ENCODE results near the gene MYO15B.

The MYO15B gene

DNA sequence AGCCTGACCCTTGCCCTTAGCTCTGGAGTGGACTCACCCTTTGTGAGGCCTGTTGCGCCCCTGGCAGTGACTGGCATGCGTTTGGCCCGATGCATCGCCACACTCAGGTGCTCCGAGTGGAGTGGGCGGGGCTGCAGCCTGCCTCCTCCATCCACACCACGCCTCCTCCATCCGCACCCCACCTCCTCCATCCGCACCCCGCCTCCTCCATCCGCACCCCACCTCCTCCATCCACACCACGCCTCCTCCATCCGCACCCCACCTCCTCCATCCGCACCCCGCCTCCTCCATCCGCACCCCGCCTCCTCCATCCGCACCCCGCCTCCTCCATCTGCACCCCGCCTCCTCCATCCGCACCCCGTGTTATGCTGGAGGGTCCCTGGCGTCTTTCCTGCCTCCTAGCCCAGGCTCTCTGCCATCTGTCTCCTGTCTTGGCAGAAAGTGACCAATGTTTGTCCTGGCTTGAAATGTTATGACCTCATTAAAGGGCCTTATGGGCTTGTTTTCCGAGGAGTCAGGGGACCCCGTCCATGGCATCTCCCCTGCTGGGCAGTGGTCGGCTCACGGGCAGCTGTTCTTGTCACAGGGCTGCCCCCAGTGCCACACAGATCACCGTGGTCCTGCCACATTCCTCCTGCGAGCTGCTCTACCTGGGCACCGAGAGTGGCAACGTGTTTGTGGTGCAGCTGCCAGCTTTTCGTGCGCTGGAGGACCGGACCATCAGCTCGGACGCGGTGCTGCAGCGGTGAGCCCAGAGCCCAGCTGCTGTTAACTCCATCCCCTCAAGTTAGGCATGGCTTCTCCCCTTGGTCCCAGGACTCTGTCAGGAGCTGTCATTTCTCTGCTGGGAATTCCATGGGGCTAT lies 28.7 kb upstream of the MYO15B start:
- no peak for DNase-seq (ENCODE audit: low read depth in 2 of 2)

DNA sequence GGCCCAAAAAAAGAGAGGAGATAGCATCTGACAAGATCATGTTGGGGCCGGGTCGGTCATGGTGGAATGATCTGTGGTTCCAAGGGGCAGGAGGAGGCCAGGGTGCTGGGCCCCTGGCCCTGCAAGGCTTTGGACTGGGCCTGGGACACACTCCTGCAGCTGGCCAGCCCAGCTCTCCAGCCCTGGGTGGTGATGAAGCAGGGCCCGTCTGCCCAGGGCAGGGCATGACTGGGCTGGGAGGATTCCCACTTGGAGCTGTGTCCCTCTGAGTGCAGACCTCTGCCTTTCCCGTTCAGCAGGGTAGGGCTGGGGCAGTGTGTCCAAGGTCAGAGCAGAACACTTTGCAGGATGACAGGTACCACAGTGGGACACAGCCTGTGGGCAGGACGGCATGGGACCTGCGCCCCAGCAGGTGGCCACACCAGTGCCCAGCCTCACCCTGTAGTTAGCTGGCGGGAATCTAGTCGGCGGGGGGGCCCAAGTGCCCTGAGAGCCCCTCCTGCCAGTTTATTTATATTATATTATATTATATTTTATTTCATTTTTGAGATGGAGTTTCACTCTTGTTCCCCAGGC lies 27.6 kb upstream of the MYO15B start:
- DNase-seq (ENCODE audit: low read depth in 2 of 2) = no peak

- no peak for DNase-seq (ENCODE audit: low read depth in 2 of 2)
These were observed 25.5 kb upstream of the MYO15B start for GRCh38 chr17:75561927-75562603.

GRCh38 chr17:75563063-75563758 lies 24.4 kb upstream of the MYO15B start:
- no peak for DNase-seq (ENCODE audit: low read depth in 2 of 2)

DNA sequence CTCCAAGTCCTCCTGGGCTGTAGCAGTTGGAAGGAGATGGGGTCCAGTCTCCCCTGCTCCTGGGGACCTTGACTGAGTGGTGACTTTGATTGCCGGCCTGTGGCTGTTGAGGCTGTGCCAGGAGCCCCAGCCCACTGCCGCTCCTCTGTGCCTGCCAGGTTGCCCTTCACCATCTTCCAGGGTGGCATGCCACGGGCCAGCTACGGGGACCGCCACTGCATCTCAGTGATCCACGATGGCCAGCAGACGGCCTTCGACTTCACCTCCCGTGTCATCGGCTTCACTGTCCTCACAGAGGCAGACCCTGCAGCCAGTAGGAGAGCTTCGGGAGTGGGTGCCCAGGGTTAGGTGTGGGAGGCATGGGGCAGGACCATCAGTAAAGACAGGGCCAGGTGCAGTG lies 23.4 kb upstream of the MYO15B start:
- no peak for DNase-seq (ENCODE audit: low read depth in 2 of 2)

DNA sequence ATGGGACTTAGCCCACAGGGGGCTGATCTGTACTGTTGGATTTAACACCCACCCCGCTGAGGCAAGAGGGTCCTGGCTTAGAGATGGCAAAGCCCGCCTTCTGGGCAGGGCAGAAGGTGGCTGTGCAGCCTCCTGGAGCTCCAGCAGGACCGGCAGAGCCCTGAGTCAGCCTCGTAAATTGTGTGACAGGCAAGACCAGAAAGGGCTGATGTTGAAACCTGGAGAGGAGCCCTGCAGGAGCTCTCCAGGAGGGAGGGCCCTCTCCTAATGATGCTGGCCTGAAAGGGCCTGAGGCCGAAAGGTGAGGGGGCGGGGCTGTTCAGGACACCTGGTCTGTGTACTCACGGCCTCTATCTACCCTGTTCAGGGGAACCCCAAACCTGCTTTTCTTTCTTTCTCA lies 22.5 kb upstream of the MYO15B start:
- DNase-seq (ENCODE audit: low read depth in 2 of 2) = no peak

DNA sequence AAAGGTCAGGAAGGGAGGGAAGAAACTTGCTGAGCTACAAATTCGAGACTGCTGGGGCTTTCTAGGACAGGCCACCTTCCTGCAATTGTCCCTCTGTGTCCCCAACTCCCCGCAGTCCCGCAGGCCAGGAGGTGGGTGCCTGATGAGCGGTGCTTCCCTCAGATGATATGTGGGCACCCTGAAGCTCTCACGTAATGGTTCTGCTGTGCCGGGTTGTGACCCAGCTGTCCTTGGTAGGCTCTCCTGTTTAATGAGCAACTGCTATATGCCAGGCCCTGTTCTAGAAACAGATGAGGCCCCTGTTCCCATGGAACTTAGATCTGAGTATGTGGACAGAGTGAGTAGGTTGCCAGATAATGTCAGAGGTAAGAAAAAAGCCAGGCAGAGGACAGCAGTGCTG lies 22.0 kb upstream of the MYO15B start:
- no peak for DNase-seq (ENCODE audit: low read depth in 2 of 2)

DNA sequence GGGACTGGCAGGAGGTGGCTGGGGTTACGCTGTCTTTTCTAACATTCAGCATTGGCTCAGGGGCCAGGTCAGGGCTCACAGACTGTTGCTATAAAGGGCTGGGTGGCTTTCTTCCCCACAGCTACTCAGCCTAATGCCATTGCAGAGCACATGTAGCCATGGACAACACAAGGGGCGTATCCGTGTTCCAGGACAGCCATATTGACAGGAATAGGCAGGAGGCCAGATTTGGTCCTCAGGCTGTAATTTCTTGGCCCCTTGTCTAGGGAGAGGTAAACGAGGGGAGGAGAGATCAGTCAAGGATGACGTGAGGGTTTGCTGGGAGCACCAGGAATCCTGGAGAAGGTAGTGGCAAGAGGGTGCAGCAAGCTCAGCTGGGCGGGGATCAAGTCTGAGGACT lies 21.2 kb upstream of the MYO15B start:
- DNase-seq (ENCODE audit: low read depth in 2 of 2) = no peak

DNA sequence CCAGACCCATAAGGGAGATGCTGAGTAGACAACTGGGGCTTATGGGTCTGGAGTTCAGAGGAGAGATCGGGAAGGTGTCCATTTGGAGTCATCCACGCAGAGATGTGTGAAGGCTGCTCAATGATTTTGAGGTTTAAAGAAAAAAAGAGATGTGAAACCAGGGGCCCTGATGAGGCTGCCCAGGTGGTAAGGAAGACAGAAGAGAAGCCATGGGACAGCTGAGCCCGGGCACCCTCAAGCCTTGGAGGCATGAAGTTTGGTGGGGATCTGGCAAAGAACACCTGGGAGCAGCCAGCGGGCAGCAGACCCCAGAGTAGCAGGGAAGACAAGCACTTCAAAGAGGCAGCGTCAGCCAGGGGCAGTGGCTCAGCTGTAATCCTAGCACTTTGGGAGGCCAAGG lies 20.8 kb upstream of the MYO15B start:
- no peak for DNase-seq (ENCODE audit: low read depth in 2 of 2)

DNA sequence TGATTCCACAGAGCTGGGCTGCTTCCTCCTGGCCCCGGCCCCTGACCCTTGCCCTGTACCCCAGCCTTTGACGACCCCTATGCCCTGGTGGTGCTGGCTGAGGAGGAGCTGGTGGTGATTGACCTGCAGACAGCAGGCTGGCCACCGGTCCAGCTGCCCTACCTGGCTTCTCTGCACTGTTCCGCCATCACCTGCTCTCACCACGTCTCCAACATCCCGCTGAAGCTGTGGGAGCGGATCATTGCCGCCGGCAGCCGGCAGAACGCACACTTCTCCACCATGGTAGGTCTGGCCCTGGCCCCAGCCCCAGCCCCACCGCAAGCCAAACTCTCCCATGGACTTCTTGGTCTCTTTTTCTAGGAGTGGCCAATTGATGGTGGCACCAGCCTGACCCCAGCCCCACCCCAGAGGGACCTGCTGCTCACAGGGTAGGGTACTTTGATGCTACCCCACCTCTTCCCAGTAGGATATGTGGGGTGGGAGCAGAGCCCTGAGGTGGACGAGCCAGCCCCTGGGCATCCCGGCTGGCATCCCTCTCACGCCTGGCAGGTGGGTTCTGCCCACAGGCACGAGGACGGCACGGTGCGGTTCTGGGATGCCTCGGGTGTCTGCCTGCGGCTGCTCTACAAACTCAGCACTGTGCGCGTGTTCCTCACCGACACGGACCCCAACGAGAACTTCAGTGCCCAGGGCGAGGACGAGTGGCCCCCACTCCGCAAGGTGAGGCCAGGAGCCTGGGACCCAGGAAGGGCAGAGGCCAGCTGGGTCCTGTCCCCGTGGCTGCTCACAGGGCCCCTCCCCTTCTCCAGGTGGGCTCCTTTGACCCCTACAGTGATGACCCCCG lies 19.0 kb upstream of the MYO15B start:
- no peak for DNase-seq (ENCODE audit: low read depth in 2 of 2)

- no peak for DNase-seq (ENCODE audit: low read depth in 2 of 2)
These were observed 17.4 kb upstream of the MYO15B start for GRCh38 chr17:75570034-75570676.

- no peak for DNase-seq (ENCODE audit: low read depth in 2 of 2)
These were observed 16.8 kb upstream of the MYO15B start for GRCh38 chr17:75570772-75571171.

DNA sequence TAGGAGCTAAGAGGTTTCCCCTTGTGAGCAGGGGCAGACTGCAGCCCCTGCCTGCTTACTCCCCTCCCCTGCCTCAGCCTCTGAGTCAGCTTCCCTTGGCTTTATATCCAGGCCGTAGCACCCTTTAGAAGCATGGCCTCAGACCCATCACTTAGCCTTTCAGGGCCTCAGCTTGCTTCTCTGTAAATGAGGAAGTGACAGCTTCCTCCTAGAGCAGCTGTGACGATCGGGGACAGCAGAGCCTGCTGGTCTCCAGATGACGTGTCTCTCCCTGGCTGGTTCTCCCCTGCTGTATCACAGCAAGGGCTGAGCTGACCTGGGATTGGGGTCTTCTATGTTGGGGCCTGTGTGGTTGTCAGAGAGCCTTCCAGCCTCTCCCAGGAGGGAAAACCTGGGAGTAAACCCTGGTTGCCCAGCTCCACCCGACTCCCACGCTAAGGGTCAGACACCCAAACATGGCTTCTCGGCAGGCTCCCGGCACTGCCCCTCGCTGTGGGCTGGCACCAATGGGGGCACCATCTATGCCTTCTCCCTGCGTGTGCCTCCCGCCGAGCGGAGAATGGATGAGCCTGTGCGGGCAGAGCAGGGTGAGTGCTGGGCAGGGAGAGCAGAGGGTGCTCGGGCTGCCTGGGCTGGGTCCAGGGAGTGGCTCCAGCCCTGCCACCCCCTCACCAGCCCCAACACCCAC lies 16.3 kb upstream of the MYO15B start:
- no peak for DNase-seq (ENCODE audit: low read depth in 2 of 2)

- no peak for DNase-seq (ENCODE audit: low read depth in 2 of 2)
These were observed 15.8 kb upstream of the MYO15B start for GRCh38 chr17:75571885-75572215.

DNA sequence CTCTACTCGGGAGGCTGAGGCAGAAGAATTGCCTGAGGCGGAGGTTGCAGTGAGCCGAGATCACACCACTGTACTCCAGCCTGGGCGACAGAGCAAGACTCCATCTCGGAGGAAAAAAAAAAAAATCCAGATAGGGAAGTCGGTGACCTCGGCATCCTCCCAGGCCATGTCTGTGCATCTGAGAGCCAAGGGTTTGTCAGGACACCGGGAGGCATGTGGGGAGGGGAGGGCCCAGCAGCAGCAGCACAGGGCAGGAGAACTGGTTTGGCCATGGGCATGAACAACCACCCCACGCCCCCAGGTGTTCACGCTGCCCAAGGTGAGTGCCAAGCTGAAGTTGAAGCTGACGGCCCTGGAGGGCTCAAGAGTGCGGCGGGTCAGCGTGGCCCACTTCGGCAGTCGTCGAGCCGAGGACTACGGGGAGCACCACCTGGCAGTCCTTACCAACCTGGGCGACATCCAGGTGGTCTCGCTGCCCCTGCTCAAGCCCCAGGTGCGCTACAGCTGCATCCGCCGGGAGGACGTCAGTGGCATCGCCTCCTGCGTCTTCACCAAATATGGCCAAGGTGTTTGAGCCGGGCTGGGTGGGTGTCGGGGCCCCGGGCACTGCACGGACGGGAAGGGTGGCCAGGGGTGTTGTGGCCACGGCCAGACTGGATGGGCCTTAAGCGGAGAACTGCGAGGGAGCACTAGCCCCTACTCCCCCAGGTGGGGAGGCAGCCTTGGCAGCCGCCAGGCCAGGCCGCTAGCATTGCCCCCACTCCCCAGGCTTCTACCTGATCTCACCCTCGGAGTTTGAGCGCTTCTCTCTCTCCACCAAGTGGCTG lies 14.7 kb upstream of the MYO15B start:
- DNase-seq (ENCODE audit: low read depth in 2 of 2) = no peak

GRCh38 chr17:75573540-75573957 lies 14.1 kb upstream of the MYO15B start:
- DNase-seq (ENCODE audit: low read depth in 2 of 2) = no peak

- DNase-seq (ENCODE audit: low read depth in 2 of 2) = no peak
These were observed 13.6 kb upstream of the MYO15B start for GRCh38 chr17:75573994-75574393.

DNA sequence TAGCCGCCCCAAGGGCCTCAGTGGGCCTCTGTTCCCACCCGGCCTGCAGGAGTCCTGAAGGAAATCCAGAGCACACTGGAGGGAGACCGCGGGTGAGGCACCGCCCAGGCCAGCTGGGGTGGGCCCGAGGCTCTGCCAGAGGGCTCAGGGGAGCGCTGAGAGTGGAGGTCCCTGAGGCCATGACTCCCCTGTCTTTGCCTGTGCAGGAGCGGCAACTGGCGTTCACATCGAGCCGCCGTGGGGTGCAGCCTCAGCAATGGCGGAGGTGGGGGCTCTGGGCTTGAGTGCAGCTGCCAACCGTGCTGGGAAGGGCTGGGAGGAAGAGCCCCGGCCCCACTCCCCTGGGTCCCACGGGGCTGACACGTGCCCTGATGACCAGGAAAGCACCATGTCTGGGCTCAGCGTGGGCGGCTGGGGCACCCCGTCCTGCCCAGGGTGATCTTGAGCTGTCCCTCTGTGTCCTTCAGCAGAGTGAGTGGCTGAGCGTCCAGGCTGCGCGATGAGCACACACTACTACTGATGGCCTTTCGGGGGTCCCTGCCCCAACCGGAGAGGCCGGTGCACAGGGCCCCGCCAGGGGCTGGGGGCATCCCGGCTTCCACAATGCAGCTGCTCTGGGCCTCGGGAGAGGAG lies 13.1 kb upstream of the MYO15B start:
- DNase-seq (ENCODE audit: low read depth in 2 of 2) = no peak

DNA sequence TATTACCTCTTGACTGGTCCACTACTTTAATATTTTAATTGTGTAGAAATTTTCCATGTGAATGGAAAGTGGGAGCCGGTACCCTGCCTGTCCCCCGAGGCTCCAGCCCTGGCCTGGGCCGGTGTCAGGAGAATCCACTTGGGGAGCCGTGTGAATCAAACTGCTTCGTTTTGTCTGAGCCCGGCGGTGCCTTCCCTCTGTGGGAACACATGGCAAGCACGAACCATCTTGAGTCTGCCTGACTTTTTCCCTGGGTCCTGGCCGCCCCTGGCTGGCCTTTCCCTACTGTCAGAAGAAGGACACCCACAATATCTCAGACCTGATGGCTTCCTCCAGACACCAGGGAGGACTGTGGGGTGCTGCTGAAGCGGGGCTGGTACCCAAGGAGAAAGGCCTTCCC lies 12.4 kb upstream of the MYO15B start:
- DNase-seq (ENCODE audit: low read depth in 2 of 2) = no peak
